Measurements from ENCODE around the gene LRMDA.

LRMDA gene

GRCh38 chr10:76274933-76275332 is 843.5 kb downstream of the LRMDA start:
- TF ChIP-seq EZH2phosphoT487 (IDR thresholded peaks at IDR 0.05; ENCODE audit: low read depth) = no peak
- Histone ChIP-seq H3K9ac (ENCODE audit: low read length) (no peak overlapping the region), H2AFZ (ENCODE audit: low read depth, low read length) (no peak overlapping the region), H4K20me1 (ENCODE audit: insufficient read depth, low read length) (no peaks in the 10 kb centered on the region), H3K4me2 (ENCODE audit: low read length) (no peak overlapping the region), H3K4me1 (ENCODE audit: low read length) (no peaks in the 10 kb centered on the region), H3K4me3 (ENCODE audit: low read length) (no peak overlapping the region), H3K36me3 (replicated peaks; ENCODE audit: low read depth, low read length) (no peaks in the 10 kb centered on the region), H3K9me3 (ENCODE audit: insufficient read depth, low read length) (no peaks in the 10 kb centered on the region), H3K79me2 (ENCODE audit: low read length) (no peaks in the 10 kb centered on the region), H3K27me3 (ENCODE audit: low read depth, low read length) (no peaks in the 10 kb centered on the region), H3K27ac (ENCODE audit: low read length) (no peak overlapping the region)

- no peak overlapping the region for H3K9ac ChIP-seq (ENCODE audit: low read length)
- H3K27me3 ChIP-seq (ENCODE audit: low read depth, low read length) = no peaks in the 10 kb centered on the region
- TF ChIP-seq EZH2phosphoT487 (IDR thresholded peaks at IDR 0.05; ENCODE audit: low read depth) (no peak), CTCF (IDR thresholded peaks at IDR 0.05; ENCODE audit: low read depth, low read length) (no peak)
- H3K36me3 ChIP-seq (replicated peaks; ENCODE audit: low read depth, low read length) = no peaks in the 10 kb centered on the region
- H3K4me3 ChIP-seq (ENCODE audit: low read length) = no peak overlapping the region
- H3K27ac ChIP-seq (ENCODE audit: low read length) = no peak overlapping the region
- no peaks in the 10 kb centered on the region for H3K4me1 ChIP-seq (ENCODE audit: low read length)
- no peaks in the 10 kb centered on the region for H3K79me2 ChIP-seq (ENCODE audit: low read length)
- H2AFZ ChIP-seq (ENCODE audit: low read depth, low read length) = no peak overlapping the region
- H3K9me3 ChIP-seq (ENCODE audit: insufficient read depth, low read length) = no peaks in the 10 kb centered on the region
- H4K20me1 ChIP-seq (ENCODE audit: insufficient read depth, low read length) = no peaks in the 10 kb centered on the region
- H3K4me2 ChIP-seq (ENCODE audit: low read length) = no peak overlapping the region
These were observed 847.5 kb downstream of the LRMDA start for GRCh38 chr10:76278811-76279460.

GRCh38 chr10:76281659-76282058 is 850.2 kb downstream of the LRMDA start:
- TF ChIP-seq EZH2phosphoT487 (IDR thresholded peaks at IDR 0.05; ENCODE audit: low read depth) (no peak), CTCF (IDR thresholded peaks at IDR 0.05; ENCODE audit: low read depth, low read length) (no peak)
- H3K4me3 ChIP-seq (ENCODE audit: low read length) = no peak overlapping the region
- H3K36me3 ChIP-seq (replicated peaks; ENCODE audit: low read depth, low read length) = no peaks in the 10 kb centered on the region
- no peaks in the 10 kb centered on the region for H3K4me1 ChIP-seq (ENCODE audit: low read length)
- H2AFZ ChIP-seq (ENCODE audit: low read depth, low read length) = no peak overlapping the region
- no peak overlapping the region for H3K4me2 ChIP-seq (ENCODE audit: low read length)
- H3K79me2 ChIP-seq (ENCODE audit: low read length) = no peaks in the 10 kb centered on the region
- no peak overlapping the region for H3K9ac ChIP-seq (ENCODE audit: low read length)
- H4K20me1 ChIP-seq (ENCODE audit: insufficient read depth, low read length) = no peaks in the 10 kb centered on the region
- no peaks in the 10 kb centered on the region for H3K27me3 ChIP-seq (ENCODE audit: low read depth, low read length)
- H3K9me3 ChIP-seq (ENCODE audit: insufficient read depth, low read length) = no peaks in the 10 kb centered on the region
- no peak overlapping the region for H3K27ac ChIP-seq (ENCODE audit: low read length)

GRCh38 chr10:76282061-76283025 is 850.9 kb downstream of the LRMDA start:
- Histone ChIP-seq H3K9me3 (ENCODE audit: insufficient read depth, low read length) (no peaks in the 10 kb centered on the region), H3K4me2 (ENCODE audit: low read length) (no peak overlapping the region), H3K27me3 (ENCODE audit: low read depth, low read length) (no peaks in the 10 kb centered on the region), H4K20me1 (ENCODE audit: insufficient read depth, low read length) (no peaks in the 10 kb centered on the region), H3K9ac (ENCODE audit: low read length) (no peak overlapping the region), H3K4me3 (ENCODE audit: low read length) (no peak overlapping the region), H3K27ac (ENCODE audit: low read length) (no peak overlapping the region), H3K4me1 (ENCODE audit: low read length) (no peaks in the 10 kb centered on the region), H2AFZ (ENCODE audit: low read depth, low read length) (no peak overlapping the region), H3K36me3 (replicated peaks; ENCODE audit: low read depth, low read length) (no peaks in the 10 kb centered on the region), H3K79me2 (ENCODE audit: low read length) (no peaks in the 10 kb centered on the region)
- no peak for TF ChIP-seq EZH2phosphoT487 (IDR thresholded peaks at IDR 0.05; ENCODE audit: low read depth)
- no peak for TF ChIP-seq CTCF (IDR thresholded peaks at IDR 0.05; ENCODE audit: low read depth, low read length)

Measured in OCI-LY3 (cell line).